GM19238 (cell line): Measurements from ENCODE around the gene OTUD5.
"Not testable (repeated sequence)": the region's sequence is repeated elsewhere in the genome, so short reads cannot be mapped to it uniquely, and the experiment has no call there.

Experiments used
- DNase-seq: peaks from one replicate; pipeline ENCODE4 v3.0.0; 2011; ENCODE audit warnings: low spot score; ENCODE audit not compliant: insufficient read length

OTUD5 gene, protein sequence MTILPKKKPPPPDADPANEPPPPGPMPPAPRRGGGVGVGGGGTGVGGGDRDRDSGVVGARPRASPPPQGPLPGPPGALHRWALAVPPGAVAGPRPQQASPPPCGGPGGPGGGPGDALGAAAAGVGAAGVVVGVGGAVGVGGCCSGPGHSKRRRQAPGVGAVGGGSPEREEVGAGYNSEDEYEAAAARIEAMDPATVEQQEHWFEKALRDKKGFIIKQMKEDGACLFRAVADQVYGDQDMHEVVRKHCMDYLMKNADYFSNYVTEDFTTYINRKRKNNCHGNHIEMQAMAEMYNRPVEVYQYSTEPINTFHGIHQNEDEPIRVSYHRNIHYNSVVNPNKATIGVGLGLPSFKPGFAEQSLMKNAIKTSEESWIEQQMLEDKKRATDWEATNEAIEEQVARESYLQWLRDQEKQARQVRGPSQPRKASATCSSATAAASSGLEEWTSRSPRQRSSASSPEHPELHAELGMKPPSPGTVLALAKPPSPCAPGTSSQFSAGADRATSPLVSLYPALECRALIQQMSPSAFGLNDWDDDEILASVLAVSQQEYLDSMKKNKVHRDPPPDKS

DNA sequence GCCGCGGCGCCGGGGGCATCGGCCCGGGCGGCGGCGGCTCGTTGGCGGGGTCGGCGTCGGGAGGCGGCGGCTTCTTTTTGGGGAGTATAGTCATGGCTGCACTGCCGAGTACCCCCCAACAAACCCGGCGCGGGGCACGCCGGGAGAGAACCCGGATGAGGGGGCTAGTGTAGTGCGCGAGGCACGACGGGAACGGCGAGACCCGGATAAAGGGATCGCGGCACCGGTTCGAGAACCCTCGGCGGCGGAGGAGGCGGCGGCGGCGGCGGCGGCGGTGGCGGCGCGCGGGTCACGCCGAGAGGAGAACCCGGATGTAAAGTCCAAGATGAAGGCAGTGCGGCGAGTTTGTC, at the start of gene OTUD5:
Gene OTUD5 (minus strand): TSS at position 131 of the 350 bp plus-strand sequence. CDS start 37 bp downstream, at position 94.
- peak; percentile 66 for DNase-seq

DNA sequence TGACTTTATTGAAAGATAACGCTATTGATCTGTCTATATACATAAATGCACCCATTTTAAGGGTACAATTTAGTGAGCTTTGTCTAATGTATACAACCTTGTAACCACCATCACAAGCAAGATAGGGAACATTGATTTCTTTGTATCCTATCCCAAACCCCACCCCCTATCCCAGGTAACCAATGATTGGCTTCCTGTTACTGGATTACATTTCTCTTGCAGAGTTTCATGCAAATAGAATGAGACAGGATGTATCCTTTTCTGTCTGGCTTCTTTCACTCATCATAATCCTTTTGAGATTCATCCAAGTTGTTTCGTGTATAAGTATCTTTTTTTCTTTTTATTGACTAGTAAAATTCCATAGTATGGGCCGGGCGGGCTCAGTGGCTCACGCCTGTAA, 46.3 kb upstream of the OTUD5 start:
- DNase-seq: no peak

DNA sequence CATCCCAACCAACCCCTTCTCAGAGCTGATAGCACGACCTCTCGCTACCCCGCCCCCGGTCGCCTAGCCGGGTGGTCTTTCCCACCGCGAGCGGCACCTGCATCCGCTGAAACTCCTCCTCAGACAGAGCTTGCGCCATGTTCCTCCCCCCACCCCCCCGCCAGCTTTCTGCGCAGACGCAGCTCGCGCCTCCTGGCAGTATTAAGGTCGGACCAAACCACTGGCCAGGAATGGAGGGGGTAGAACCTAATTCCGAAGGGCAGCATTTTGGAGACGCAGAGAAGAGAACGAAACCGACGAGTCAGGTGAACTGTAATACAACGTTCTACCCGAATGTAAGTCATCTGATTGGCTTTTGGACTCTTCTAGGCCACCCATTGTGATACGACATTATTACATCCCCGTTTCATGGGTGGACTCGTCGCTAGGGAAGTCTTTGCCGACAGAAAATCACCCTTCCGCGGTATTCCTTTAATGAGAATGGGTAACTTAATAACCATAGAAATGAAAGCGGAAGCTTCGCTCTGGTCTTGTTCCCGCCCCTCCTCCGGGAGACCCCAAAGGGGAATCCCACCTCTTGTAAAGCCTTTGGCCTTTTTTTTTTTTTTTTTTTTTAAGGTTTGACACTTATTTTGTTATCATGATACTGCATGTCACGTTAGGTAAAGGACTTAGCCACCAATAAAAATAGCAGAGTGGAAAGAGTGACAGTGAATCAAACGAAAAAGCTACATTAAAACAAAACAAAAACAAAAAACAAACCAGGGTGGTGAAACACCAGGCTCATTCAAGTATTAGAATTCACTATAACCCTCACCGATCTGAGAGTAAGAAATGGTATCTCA, 44.9 kb upstream of the OTUD5 start, which contains the start of gene GRIPAP1:
Gene GRIPAP1 (minus strand): TSS at position 174 of the 845 bp plus-strand sequence. CDS start 35 bp downstream, at position 139.
- peak; percentile 60 for DNase-seq

GRCh38 chrX:49001521-49002090, 44.2 kb upstream of the OTUD5 start:
- DNase-seq: no peak

GRCh38 chrX:49000636-49001035, 43.2 kb upstream of the OTUD5 start:
- no peak for DNase-seq

GRCh38 chrX:48999030-48999429, 41.6 kb upstream of the OTUD5 start:
- no peak for DNase-seq

GRCh38 chrX:48998391-48998790, 41.0 kb upstream of the OTUD5 start:
- no peak for DNase-seq

- no peak for DNase-seq
These were observed 40.5 kb upstream of the OTUD5 start for GRCh38 chrX:48997865-48998264.

DNA sequence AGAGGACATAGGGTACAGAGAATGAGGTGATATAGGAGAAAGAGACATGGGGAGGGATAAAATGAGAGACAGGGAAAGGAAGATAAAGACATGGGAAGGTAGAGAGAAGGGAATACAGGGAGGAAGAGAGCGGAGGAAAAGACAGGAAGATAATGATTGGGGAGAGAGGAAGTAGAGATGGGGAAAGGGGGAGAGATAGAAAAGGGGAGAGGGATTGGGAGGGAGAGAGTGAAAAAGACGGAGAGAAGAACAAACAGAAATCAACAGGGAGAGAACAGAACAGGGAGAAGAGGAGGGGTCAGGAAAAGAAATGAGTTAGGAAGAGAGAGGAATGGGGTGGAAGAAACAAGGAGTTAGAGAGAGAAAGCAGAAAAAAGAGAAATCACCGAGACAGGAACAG, 40.0 kb upstream of the OTUD5 start:
- DNase-seq: no peak

GRCh38 chrX:48996969-48997368, 39.6 kb upstream of the OTUD5 start:
- DNase-seq: no peak

GRCh38 chrX:48992341-48992740, 34.9 kb upstream of the OTUD5 start:
- DNase-seq: no peak

DNA sequence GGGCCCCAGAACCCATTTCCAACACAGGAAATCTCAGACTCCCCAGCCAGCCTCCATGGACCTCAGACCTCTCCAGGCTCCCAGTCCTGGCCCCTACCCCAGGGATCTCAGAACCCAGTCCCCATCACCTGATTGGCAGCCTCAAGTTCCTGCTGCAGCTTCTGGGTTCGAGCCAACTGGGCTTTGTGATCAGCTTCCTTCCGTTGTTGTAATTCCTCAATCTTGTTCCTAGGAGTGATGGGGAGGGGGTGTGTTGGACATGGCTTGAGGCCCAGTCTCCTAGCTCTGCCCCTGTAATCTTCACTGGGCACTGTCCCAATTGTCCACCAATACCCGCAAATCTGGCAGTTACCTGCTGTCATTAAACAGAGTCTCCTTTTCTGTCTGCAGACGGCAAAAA, 32.1 kb upstream of the OTUD5 start:
- no peak for DNase-seq

DNA sequence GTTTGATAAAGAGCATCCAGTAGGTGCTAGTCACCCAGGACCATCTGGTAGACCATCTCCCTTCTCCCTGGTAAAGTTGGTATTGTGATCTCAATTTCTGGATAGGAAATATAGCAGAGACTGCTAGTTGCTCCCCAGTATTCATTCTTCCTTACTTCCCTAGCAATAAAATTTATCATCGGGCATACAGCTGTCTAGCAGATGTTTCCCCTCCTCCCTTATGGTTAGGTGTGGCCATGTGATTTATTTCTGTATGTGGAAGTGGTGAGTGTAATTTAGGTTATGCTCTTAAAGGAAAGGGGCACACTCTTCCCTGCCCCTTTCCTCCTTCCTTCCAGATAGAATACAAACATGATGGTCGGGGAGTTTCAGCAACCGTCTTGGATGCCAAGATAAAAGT, 26.5 kb upstream of the OTUD5 start:
- no peak for DNase-seq

GRCh38 chrX:48983081-48983480, 25.7 kb upstream of the OTUD5 start:
- no peak for DNase-seq

DNA sequence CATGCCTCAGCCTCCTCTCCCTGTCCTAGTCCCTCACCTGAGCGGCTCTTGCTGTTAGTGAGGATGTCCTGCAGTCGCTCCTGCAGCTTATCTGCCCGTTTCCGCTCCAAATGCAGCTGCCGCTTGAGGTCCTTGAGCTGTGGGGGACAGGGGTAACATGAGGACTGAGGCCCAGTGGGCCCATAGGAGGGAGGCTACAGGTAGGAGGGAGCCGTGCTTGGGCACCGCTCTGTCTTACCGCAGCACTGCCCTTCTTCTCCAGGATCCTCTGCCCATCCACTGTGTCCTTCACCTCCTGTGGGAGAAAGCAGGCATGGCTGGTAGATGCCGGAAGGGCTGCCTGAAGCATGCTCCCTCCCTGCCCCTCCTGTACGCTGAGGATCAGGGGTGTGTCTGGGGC, 23.8 kb upstream of the OTUD5 start:
- no peak for DNase-seq

DNA sequence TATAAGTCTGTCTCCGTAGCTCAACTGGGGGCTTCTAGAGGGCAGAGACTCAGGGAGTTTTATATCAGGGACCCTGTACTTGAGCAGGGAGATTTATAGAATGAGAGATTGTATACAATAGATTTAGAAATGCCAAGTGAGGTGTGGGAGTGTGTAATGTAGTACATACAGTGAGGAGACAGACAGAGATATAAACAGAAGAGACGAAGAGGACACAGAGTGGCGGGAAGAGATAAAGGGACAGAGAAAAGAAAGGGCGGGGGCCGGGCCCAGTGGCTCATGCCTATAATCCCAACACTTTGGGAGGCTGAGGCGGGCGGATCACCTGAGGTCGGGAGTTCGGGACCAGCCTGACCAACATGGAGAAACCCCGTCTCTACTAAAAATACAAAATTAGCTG, 22.9 kb upstream of the OTUD5 start:
- DNase-seq: not testable (repeated sequence)

DNA sequence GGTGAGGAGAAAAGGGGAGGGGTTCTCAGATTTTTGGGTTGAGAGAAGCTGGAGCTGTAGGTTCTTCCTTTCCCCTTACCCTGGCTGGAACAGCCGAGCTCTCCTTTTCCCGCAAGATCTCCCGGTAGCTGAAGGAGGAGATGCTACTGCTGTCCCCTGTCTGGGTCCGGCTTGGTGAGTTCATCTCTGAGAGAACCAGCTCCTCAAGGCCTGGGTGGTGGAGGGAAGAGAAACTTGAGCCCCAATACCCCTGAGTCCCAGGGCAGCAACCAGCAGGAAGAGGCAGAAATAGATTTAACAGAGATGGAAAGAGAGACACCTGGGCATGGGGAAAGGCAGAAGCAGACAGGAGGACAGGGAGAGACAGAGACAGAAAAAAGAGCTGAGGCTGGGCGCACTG, 20.8 kb upstream of the OTUD5 start:
- DNase-seq: no peak

DNA sequence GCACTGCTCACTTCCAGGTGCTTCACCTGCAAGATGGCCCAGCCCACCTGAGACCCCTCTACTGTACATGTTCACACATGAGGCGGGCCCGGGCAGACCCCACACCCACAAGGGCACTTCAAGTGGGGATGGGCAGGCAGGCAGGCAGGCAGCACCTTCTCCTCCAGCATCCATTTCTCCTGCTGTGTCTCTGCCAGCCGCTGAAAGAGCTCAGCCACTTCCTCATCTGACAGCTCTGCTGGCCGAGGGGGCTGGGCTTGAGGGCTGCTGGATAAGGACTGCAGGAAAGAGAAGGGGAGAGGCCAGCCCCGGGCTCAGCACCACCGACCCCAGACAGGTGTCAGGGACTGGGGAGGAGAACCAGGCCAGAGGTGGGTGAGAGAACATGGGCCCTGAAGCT, 18.7 kb upstream of the OTUD5 start:
- DNase-seq: no peak

DNA sequence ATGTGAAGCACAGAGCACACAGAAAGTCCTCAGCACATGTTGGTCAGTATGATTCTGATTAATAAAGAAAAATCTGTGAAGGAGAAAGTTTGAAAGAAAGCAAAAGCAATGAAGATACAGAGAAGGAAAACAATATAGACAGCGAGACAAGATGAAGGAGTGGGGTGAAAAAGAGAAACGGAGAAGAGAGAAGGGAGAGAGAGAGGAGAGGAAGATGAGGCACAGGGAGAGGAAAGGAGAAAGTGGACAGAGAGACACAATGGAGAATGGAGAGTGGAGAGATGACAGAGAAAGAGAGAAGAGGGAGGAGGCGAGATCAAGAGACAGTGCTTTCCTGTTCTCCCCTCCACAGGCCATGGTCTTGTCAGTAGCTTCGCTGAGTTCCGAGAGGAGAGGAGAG, 18.1 kb upstream of the OTUD5 start:
- DNase-seq: no peak

- DNase-seq: no peak
These were observed 17.6 kb upstream of the OTUD5 start for GRCh38 chrX:48975041-48975440.

GRCh38 chrX:48974574-48974973, 17.2 kb upstream of the OTUD5 start:
- no peak for DNase-seq

- no peak for DNase-seq
These were observed 16.6 kb upstream of the OTUD5 start for GRCh38 chrX:48974033-48974432.
